ENCODE results near the gene TMEM41B.
"Not testable (repeated sequence)": the region's sequence is repeated elsewhere in the genome, so short reads cannot be mapped to it uniquely, and the experiment has no call there.

The TMEM41B gene

GRCh38 chr11:9314291-9315077, at the start of gene TMEM41B:
TMEM41B (minus strand) TSS chr11:9314593; CDS start chr11:9314441, 152 bp downstream.
- DNase-seq (ENCODE audit: low read depth) = peak; percentile 95

GRCh38 chr11:9362393-9362863, 48.0 kb upstream of the TMEM41B start:
- DNase-seq (ENCODE audit: low read depth) = no peak

- DNase-seq (ENCODE audit: low read depth) = not testable (repeated sequence)
These were observed 46.6 kb upstream of the TMEM41B start for GRCh38 chr11:9360862-9361622.

GRCh38 chr11:9357041-9357440, 42.6 kb upstream of the TMEM41B start:
- no peak for DNase-seq (ENCODE audit: low read depth)

GRCh38 chr11:9351321-9351881, 37.0 kb upstream of the TMEM41B start:
- DNase-seq (ENCODE audit: low read depth) = no peak

GRCh38 chr11:9347779-9348178, 33.4 kb upstream of the TMEM41B start:
- DNase-seq (ENCODE audit: low read depth) = not testable (repeated sequence)

GRCh38 chr11:9347100-9347499, 32.7 kb upstream of the TMEM41B start:
- no peak for DNase-seq (ENCODE audit: low read depth)

- DNase-seq (ENCODE audit: low read depth) = no peak
These were observed 29.8 kb upstream of the TMEM41B start for GRCh38 chr11:9344061-9344680.

GRCh38 chr11:9341638-9342178, 27.3 kb upstream of the TMEM41B start:
- no peak for DNase-seq (ENCODE audit: low read depth)

GRCh38 chr11:9332655-9333054, 18.3 kb upstream of the TMEM41B start:
- no peak for DNase-seq (ENCODE audit: low read depth)

- peak; percentile 98 for DNase-seq (ENCODE audit: low read depth)
These were observed 16.3 kb upstream of the TMEM41B start for GRCh38 chr11:9330387-9331384.

GRCh38 chr11:9320047-9320446, 5.7 kb upstream of the TMEM41B start:
- no peak for DNase-seq (ENCODE audit: low read depth)

- not testable (repeated sequence) for DNase-seq (ENCODE audit: low read depth)
These were observed 5.1 kb upstream of the TMEM41B start for GRCh38 chr11:9319377-9320001.

- not testable (repeated sequence) for DNase-seq (ENCODE audit: low read depth)
These were observed 4.3 kb upstream of the TMEM41B start for GRCh38 chr11:9318442-9319376.

- DNase-seq (ENCODE audit: low read depth) = no peak
These were observed 1.9 kb upstream of the TMEM41B start for GRCh38 chr11:9316334-9316733.

- no peak for DNase-seq (ENCODE audit: low read depth)
These were observed 790 bp upstream of the TMEM41B start for GRCh38 chr11:9315078-9315688.

- DNase-seq (ENCODE audit: low read depth) = no peak
These were observed 624 bp downstream of the TMEM41B start for GRCh38 chr11:9313648-9314290.

- no peak for DNase-seq (ENCODE audit: low read depth)
These were observed 3.8 kb downstream of the TMEM41B start for GRCh38 chr11:9310485-9311090.
